ENCODE data around the gene TRPM1. TPM values are rescaled to one million over a fixed set of nuclear protein-coding genes. Genes with fewer than 3 reads are reported as not detected.

Gene TRPM1
- total RNA-seq, 2 experiments from 2014 or later, result not detected

DNA sequence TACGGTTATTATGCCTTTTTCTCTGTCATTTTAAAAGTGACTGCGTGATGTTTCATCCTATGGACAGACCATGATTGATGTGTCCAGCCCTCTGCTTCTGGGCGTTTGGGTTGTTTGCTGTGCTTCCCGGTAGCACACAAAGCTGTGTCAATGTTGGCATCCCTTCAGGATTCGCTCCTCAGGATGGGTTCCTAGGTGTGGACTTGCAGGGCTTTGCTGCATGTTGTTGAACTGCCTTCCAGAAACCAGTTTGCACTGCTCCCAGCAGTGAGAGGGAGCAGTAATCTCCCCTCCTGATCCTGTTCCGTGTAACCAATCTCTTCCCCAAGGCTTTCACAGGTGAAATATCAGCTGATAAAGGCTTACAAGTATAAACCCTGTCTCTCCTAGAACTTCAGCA is 787 bp downstream of the TRPM1 start:
- no peak overlapping the region for H3K4me3 Mint-ChIP-seq
- H3K9me3 Mint-ChIP-seq, result no peaks in the 10 kb centered on the region
- no peak overlapping the region for H3K27ac Mint-ChIP-seq
- no peak for DNase-seq
- H3K4me1 Mint-ChIP-seq (ENCODE audit: low read depth), result no peaks in the 10 kb centered on the region
- H3K27me3 Mint-ChIP-seq, result peaks cover 2% of the 10 kb centered on the region
- ChIA-PET POLR2A (no interaction called here), CTCF (interaction anchor here (2.6 kb wide), 1 partner anchor 27 kb away, joined by 14 read pairs; no protein-coding TSS in a partner anchor)
- intact Hi-C loops (cut with micrococcal nuclease), result no loop called here
- TF ChIP-seq, protein P1, sequence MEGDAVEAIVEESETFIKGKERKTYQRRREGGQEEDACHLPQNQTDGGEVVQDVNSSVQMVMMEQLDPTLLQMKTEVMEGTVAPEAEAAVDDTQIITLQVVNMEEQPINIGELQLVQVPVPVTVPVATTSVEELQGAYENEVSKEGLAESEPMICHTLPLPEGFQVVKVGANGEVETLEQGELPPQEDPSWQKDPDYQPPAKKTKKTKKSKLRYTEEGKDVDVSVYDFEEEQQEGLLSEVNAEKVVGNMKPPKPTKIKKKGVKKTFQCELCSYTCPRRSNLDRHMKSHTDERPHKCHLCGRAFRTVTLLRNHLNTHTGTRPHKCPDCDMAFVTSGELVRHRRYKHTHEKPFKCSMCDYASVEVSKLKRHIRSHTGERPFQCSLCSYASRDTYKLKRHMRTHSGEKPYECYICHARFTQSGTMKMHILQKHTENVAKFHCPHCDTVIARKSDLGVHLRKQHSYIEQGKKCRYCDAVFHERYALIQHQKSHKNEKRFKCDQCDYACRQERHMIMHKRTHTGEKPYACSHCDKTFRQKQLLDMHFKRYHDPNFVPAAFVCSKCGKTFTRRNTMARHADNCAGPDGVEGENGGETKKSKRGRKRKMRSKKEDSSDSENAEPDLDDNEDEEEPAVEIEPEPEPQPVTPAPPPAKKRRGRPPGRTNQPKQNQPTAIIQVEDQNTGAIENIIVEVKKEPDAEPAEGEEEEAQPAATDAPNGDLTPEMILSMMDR (IDR thresholded peaks at IDR 0.05), result no peak
- no peaks in the 10 kb centered on the region for H3K36me3 Mint-ChIP-seq (ENCODE audit: low read depth)
- no peak for ATAC-seq

DNA sequence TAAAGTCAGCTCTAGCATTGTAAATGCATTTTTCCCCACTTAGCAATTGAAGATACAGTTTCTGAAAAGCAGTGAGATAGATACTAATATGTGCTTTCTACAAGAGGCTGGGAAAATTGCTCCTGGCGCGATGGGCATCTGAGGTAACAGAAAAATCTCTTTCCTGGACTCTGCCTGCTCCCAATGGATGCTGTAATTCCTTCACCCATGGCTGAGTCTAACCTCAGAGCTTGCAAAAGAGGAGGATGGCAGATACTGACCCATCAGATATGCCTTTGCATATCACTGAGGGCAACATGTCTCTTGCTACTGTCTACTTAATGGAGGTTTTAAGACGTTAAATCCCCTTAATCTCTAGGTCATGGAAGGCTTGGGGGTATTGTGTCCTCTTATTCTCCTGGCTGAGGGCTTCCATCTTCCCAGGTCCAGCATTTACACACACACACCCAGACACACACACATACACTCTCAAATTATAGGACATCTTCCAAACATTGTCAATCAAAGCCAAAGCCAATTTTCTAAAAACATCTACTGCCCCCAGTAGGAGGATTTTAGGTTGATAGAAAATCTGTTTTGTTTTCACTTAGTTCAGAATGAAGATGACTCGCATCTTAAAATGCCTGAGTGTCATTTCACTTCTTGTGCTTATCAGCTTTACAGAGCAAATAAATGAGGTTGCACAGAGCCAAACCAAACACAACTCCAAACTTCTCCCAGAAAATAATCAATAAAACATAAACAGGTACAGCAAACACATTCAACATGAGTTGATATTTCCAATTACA is 2.4 kb downstream of the TRPM1 start:
- Mint-ChIP-seq H3K9me3 (no peaks in the 10 kb centered on the region), H3K4me1 (ENCODE audit: low read depth) (no peaks in the 10 kb centered on the region), H3K27me3 (peaks cover 2% of the 10 kb centered on the region), H3K36me3 (ENCODE audit: low read depth) (no peaks in the 10 kb centered on the region), H3K27ac (no peak overlapping the region), H3K4me3 (no peak overlapping the region)
- TF ChIP-seq, protein P1 (IDR thresholded peaks at IDR 0.05), result no peak
- intact Hi-C loops (cut with micrococcal nuclease), result no loop called here
- POLR2A ChIA-PET, result no interaction called here
- ATAC-seq (no peak), DNase-seq (no peak)
- CTCF ChIA-PET, result interaction anchor here (1.2 kb wide), 1 partner anchor 147 kb away, joined by 3 read pairs; no protein-coding TSS in a partner anchor

DNA sequence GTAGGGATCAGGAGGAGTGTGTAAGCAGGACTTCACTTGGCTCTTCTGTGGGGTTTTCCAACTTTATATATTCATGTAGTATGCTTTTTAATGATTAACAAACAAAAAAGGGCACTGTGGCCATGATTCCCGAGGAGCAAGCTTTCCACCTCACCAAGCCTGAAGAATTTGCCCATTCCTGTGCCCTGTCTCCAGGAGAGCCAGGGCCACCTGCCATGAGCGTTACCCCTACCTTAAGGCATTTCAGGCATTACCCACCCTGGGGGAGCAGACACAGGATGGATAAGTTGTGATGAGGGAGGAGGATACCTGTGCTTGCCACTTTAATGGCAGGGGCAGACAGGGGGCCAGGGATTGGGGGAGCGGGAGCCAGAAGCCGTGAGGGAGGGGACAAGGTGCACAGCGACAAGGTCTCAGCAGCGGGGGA is 3.0 kb downstream of the TRPM1 start:
- no peaks in the 10 kb centered on the region for H3K9me3 Mint-ChIP-seq
- H3K27me3 Mint-ChIP-seq, result peaks cover 2% of the 10 kb centered on the region
- no peak overlapping the region for H3K4me3 Mint-ChIP-seq
- DNase-seq, result no peak
- ChIA-PET POLR2A (no interaction called here), CTCF (interaction anchor here (1.2 kb wide), 1 partner anchor 146 kb away, joined by 3 read pairs; no protein-coding TSS in a partner anchor)
- H3K27ac Mint-ChIP-seq, result no peak overlapping the region
- ATAC-seq, result no peak
- no peaks in the 10 kb centered on the region for H3K36me3 Mint-ChIP-seq (ENCODE audit: low read depth)
- TF ChIP-seq, protein P1 (IDR thresholded peaks at IDR 0.05), result no peak
- intact Hi-C loops (cut with micrococcal nuclease), result no loop called here
- no peaks in the 10 kb centered on the region for H3K4me1 Mint-ChIP-seq (ENCODE audit: low read depth)

DNA sequence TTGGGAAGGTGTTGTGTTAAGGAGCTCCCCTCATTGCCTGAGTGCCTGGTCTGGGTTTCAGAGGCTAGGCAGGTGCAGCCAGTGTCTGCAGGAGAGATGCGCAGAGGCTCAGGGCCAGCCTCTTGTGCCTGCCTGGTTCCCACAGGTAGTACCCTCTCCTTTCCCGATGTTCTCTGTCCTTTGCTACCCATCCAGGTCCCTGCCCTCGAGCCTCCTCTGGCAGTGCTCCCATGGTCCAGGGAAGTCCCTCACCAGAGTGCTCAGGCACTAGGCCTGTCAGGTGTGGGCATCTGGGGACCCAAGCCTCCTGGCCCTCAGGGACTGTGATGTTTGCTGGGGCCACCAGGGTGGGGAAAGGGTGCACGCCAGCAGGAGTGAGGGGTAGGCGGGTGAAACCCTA is 5.0 kb downstream of the TRPM1 start:
- TF ChIP-seq, protein P1 (IDR thresholded peaks at IDR 0.05), result no peak
- ATAC-seq (no peak), DNase-seq (no peak)
- ChIA-PET CTCF (no interaction called here), POLR2A (no interaction called here)
- Mint-ChIP-seq H3K4me3 (no peak overlapping the region), H3K36me3 (ENCODE audit: low read depth) (no peaks in the 10 kb centered on the region), H3K27me3 (peaks cover 2% of the 10 kb centered on the region), H3K4me1 (ENCODE audit: low read depth) (no peaks in the 10 kb centered on the region), H3K27ac (no peak overlapping the region), H3K9me3 (no peaks in the 10 kb centered on the region)
- intact Hi-C loops (cut with micrococcal nuclease), result no loop called here

DNA sequence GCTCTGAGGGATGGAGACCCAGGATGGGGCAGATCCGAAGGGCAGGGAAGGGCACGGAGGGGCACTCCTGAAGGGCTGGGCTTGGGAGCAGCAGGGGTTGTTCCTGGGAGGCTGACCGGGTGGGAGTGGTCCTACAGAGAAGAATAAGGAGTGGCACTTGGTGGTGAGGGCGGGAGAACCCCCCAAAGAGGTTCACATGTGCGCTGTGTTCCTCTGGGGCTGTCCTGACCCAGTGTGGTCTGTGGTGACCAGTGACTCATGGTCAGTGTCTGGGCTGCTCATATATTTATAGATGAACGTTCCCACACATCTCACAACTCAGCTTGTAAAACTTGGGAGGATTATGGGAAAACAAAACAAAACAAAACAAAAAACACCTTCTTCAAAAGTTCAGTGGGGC is 10.0 kb downstream of the TRPM1 start:
- TF ChIP-seq, protein P1 (IDR thresholded peaks at IDR 0.05), result no peak
- POLR2A ChIA-PET, result no interaction called here
- intact Hi-C loops (cut with micrococcal nuclease), result no loop called here
- Mint-ChIP-seq H3K36me3 (ENCODE audit: low read depth) (no peaks in the 10 kb centered on the region), H3K9me3 (no peaks in the 10 kb centered on the region), H3K4me3 (no peak overlapping the region), H3K27me3 (no peaks in the 10 kb centered on the region), H3K4me1 (ENCODE audit: low read depth) (no peaks in the 10 kb centered on the region), H3K27ac (no peak overlapping the region)
- CTCF ChIA-PET, result interaction anchor here (2.2 to 2.8 kb wide), 2 partner anchors 10 to 38 kb away, joined by 4 to 8 read pairs; partner anchors contain the start of gene TRPM1
- no peak for ATAC-seq
- no peak for DNase-seq

Measured in activated CD8-positive, alpha-beta T cell treated with anti-CD3 and anti-CD28 coated beads for 36 hours (primary cell).